OCI-LY3 (cell line): ENCODE data around the gene SCN4B.

Source experiments
- CTCF ChIP-seq: fragments of 200-600, 300-600 bp; sonication (generic); IDR thresholded peaks from 2 replicates; pipeline ENCODE4 v1.5.1; 2014; ENCODE audit warnings: antibody characterized with exemption, low read length, low read depth
- EZH2phosphoT487 ChIP-seq: fragments of 200-600 bp; shearing (Covaris generic); IDR thresholded peaks from 2 replicates; pipeline ENCODE4 v1.6.1; 2018; ENCODE audit warnings: antibody characterized with exemption, mixed run types, low read depth

GRCh38 chr11:118157186-118157895 is 4.7 kb upstream of the SCN4B start:
- TF ChIP-seq CTCF (no peak), EZH2phosphoT487 (no peak)
